ENCODE measurements around the gene PRELID2.

The PRELID2 gene

DNA sequence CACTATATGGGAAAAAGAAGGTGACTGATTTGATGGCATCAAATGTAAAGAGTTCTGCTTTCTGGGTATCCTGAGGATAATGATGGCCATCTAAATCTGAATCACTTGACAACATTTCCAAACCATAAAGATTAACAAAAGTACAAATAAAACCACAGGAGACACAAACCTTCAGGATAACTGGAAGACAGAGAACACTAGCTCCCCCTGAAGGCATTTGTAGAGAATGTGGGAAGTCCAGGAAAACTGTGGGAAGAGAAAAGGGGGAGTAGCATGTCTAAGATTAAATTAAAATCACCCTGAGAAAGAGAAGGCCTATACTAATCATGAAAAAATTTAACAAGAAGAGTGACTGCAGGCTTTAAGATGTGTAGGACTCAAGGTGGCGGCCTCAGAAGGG lies 116.2 kb downstream of the PRELID2 start:
- CTCF ChIA-PET, result no interaction called here
- Mint-ChIP-seq H3K27me3 (no peaks in the 10 kb centered on the region), H3K36me3 (no peaks in the 10 kb centered on the region), H3K9me3 (no peaks in the 10 kb centered on the region), H3K27ac (no peak overlapping the region), H3K4me3 (no peak overlapping the region), H3K4me1 (no peaks in the 10 kb centered on the region)
- no peak for DNase-seq

DNA sequence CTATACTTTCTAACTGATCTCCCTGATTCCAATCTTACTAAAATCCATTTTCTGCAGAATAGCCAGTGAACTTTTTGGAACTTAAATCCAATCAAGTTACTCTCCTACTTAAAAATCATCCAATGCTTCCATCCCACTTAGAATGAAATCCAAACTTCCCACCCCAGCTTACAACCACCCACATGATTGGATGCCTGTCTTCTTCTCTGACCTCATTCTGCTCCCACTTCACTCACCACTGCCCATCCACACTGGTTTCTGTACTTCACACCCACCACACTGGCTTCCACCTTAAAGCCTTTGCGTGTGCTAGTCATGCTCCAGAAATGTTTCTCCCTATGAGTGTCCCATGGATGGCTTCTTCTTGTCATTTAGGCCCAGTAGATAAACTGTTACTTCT lies 119.7 kb downstream of the PRELID2 start:
- CTCF ChIA-PET, result no interaction called here
- DNase-seq, result no peak
- Mint-ChIP-seq H3K36me3 (no peaks in the 10 kb centered on the region), H3K9me3 (no peaks in the 10 kb centered on the region), H3K4me3 (no peak overlapping the region), H3K27me3 (no peaks in the 10 kb centered on the region), H3K4me1 (no peaks in the 10 kb centered on the region), H3K27ac (no peak overlapping the region)

- no peaks in the 10 kb centered on the region for H3K4me1 Mint-ChIP-seq
- no peak overlapping the region for H3K4me3 Mint-ChIP-seq
- H3K36me3 Mint-ChIP-seq, result no peaks in the 10 kb centered on the region
- no peak overlapping the region for H3K27ac Mint-ChIP-seq
- DNase-seq, result no peak
- no peaks in the 10 kb centered on the region for H3K27me3 Mint-ChIP-seq
- CTCF ChIA-PET, result no interaction called here
- no peaks in the 10 kb centered on the region for H3K9me3 Mint-ChIP-seq
These were observed 122.9 kb downstream of the PRELID2 start for GRCh38 chr5:145712245-145712644.

DNA sequence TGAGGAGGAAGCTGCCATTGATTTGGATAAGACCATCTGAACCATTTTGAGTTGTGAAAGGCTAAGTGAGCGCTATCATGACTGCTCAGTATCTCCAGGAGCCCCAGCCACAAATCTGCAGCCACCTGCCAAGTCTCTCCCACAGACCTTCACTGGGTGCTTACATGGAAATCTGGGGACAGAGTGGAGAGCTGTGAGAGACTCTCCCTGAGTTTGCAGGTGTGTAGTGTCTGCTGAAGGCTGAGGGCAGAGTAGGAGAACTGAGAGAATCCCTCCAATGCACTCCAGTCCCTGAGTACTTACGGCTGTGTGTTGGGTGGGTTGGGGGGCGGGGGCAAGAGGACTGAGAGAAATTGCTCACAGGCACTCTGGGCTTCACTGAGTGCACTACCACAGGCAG lies 123.7 kb downstream of the PRELID2 start:
- CTCF ChIA-PET, result no interaction called here
- Mint-ChIP-seq H3K9me3 (no peaks in the 10 kb centered on the region), H3K27me3 (no peaks in the 10 kb centered on the region), H3K4me1 (no peaks in the 10 kb centered on the region), H3K4me3 (no peak overlapping the region), H3K36me3 (no peaks in the 10 kb centered on the region), H3K27ac (no peak overlapping the region)
- DNase-seq, result no peak
